ENCODE results near the gene RAB40C. TPM values are rescaled to one million over a fixed set of nuclear protein-coding genes. Genes with fewer than 3 reads are reported as not detected.

Gene RAB40C
- total RNA-seq, 2 donors from 2014 or later, result 11.1 to 13.5 TPM

GRCh38 chr16:629833-630248 lies 40.0 kb downstream of the RAB40C start:
- Histone ChIP-seq H3K4me3 (no peak overlapping the region), H3K36me3 (peaks cover 11% of the 10 kb centered on the region), H3K27ac (no peak overlapping the region), H3K9me3 (no peaks in the 10 kb centered on the region), H3K4me1 (peaks cover 0 to 36% of the 10 kb centered on the region in 2 donors), H3K27me3 (no peaks in the 10 kb centered on the region)
- TF ChIP-seq CTCF (IDR thresholded peaks at IDR 0.05), result no peak
- DNase-seq (ENCODE audit: low spot score), result no peak

GRCh38 chr16:630249-630814 lies 40.5 kb downstream of the RAB40C start:
- Histone ChIP-seq H3K27ac (no peak overlapping the region), H3K4me1 (peaks cover 0 to 41% of the 10 kb centered on the region in 2 donors), H3K27me3 (no peaks in the 10 kb centered on the region), H3K4me3 (no peak overlapping the region), H3K36me3 (peaks cover 11% of the 10 kb centered on the region), H3K9me3 (no peaks in the 10 kb centered on the region)
- DNase-seq (ENCODE audit: low spot score), result no peak
- no peak for TF ChIP-seq CTCF (IDR thresholded peaks at IDR 0.05)

- peaks cover 0 to 47% of the 10 kb centered on the region in 2 donors for H3K4me1 ChIP-seq
- no peak within 1 kb of the TSS for H3K27ac ChIP-seq
- TF ChIP-seq CTCF (IDR thresholded peaks at IDR 0.05), result no peak
- DNase-seq (ENCODE audit: low spot score), result no peak
- no peaks in the 10 kb centered on the region for H3K27me3 ChIP-seq
- no peak within 1 kb of the TSS for H3K4me3 ChIP-seq
- peaks cover 11% of the 10 kb centered on the region for H3K36me3 ChIP-seq
- no peaks in the 10 kb centered on the region for H3K9me3 ChIP-seq
These were observed 41.0 kb downstream of the RAB40C start, which contains the start of gene WFIKKN1 for GRCh38 chr16:630815-631405. TSS of gene WFIKKN1 (plus strand) at chr16:630985. CDS start at chr16:631254, 269 bp downstream.

- DNase-seq (ENCODE audit: low spot score), result no peak
- H3K9me3 ChIP-seq, result no peaks in the 10 kb centered on the region
- H3K27ac ChIP-seq, result no peak overlapping the region
- TF ChIP-seq CTCF (IDR thresholded peaks at IDR 0.05), result no peak
- H3K36me3 ChIP-seq, result peaks cover 11% of the 10 kb centered on the region
- H3K27me3 ChIP-seq, result no peaks in the 10 kb centered on the region
- peaks cover 0 to 46% of the 10 kb centered on the region in 2 donors for H3K4me1 ChIP-seq
- no peak overlapping the region for H3K4me3 ChIP-seq
These were observed 42.0 kb downstream of the RAB40C start for GRCh38 chr16:631808-632358.

GRCh38 chr16:632486-633335 lies 42.8 kb downstream of the RAB40C start:
- H3K27me3 ChIP-seq, result no peaks in the 10 kb centered on the region
- DNase-seq (ENCODE audit: low spot score), result no peak
- H3K27ac ChIP-seq, result no peak overlapping the region
- peaks cover 0 to 45% of the 10 kb centered on the region in 2 donors for H3K4me1 ChIP-seq
- H3K36me3 ChIP-seq, result peaks cover 11% of the 10 kb centered on the region
- H3K4me3 ChIP-seq, result no peak overlapping the region
- H3K9me3 ChIP-seq, result no peaks in the 10 kb centered on the region
- no peak for TF ChIP-seq CTCF (IDR thresholded peaks at IDR 0.05)
